Endothelial cell of umbilical vein (primary cell): ENCODE measurements around the gene ZBTB9. TPM values are rescaled to one million over a fixed set of nuclear protein-coding genes. Genes with fewer than 3 reads are reported as not detected.

Experiments used
- BruUV-seq: library from RNA; stranded (reverse); fragments of 400-500 nt; replicated peaks from 2 replicates; lab custom pipeline; 2021; lab: Mats Ljungman, UMichigan
- CTCF ChIA-PET: fragments of 300-600, 350-600 bp; sonication (Branson Sonifier 250); formaldehyde crosslinking; loops from one replicate; lab custom pipeline; 2021; ENCODE audit warnings: antibody characterized with exemption, inconsistent platforms; lab: Charles Lee
- POLR2A ChIA-PET: fragments of 300-600, 350-600 bp; sonication (Branson Sonifier 250); formaldehyde crosslinking; loops from one replicate; lab custom pipeline; 2021; ENCODE audit warnings: antibody characterized with exemption, inconsistent platforms; lab: Charles Lee
- DNase-seq: peaks from one replicate; pipeline ENCODE4 v3.0.0-alpha.2; 2011; ENCODE audit warnings: low read depth, low spot score
- FAIRE-seq: peaks from 2 replicates; lab custom pipeline; 2011; peaks lifted over from hg19 to GRCh38; lab: Jason Lieb, UNC
- H2AFZ ChIP-seq: 2 replicates; pipeline ENCODE4 v1.6.0; 2012; ENCODE audit warnings: low read depth, low read length, control low read depth, inconsistent platforms
- H3K27ac ChIP-seq: 2 replicates; pipeline ENCODE4 v1.5.1; 2011; ENCODE audit warnings: low read depth, mild to moderate bottlenecking, control low read depth, low read length, moderate library complexity; ENCODE audit not compliant: insufficient read depth
- H3K27me3 ChIP-seq, 2 experiments: 2 replicates each; pipeline versions ENCODE4 v1.6.0 to v1.6.1; 2011; ENCODE audit warnings: low read length in 2 of 2, mixed read lengths in 1 of 2; ENCODE audit not compliant: control insufficient read depth in 2 of 2, insufficient read depth in 2 of 2
- H3K36me3 ChIP-seq, 2 experiments: 2 replicates in 1 of 2; 3 replicates in 1 of 2; pipeline ENCODE4 v1.5.1; 2011; ENCODE audit warnings: low read length in 2 of 2, mild to moderate bottlenecking in 1 of 2, moderate library complexity in 1 of 2; ENCODE audit not compliant: control insufficient read depth in 2 of 2, insufficient read depth in 2 of 2; ENCODE audit errors: extremely low read depth in 1 of 2
- H3K4me1 ChIP-seq: 3 replicates; pipeline ENCODE4 v1.5.1; 2011; ENCODE audit warnings: mild to moderate bottlenecking, low read length; ENCODE audit not compliant: control insufficient read depth, insufficient read depth; ENCODE audit errors: extremely low read depth
- H3K4me2 ChIP-seq: 2 replicates; pipeline ENCODE4 v1.6.1; 2011; ENCODE audit warnings: low read length, control low read depth, mixed read lengths; ENCODE audit not compliant: insufficient read depth
- H3K4me3 ChIP-seq, 3 experiments: fragments of 200-600 bp in 1 of 3; sonication (generic), shearing (Covaris generic) in 1 of 3; replicated peaks in 1 of 3; 2 replicates each; pipeline ENCODE4 v1.5.1; 2011 to 2016; ENCODE audit warnings: control low read depth in 3 of 3, low read length in 3 of 3, mild to moderate bottlenecking in 2 of 3, inconsistent platforms in 1 of 3, low read depth in 1 of 3, moderate library complexity in 1 of 3; ENCODE audit not compliant: insufficient read depth in 1 of 3
- H3K79me2 ChIP-seq: 2 replicates; pipeline ENCODE4 v1.6.0; 2012; ENCODE audit warnings: low read length, inconsistent platforms; ENCODE audit not compliant: control insufficient read depth, insufficient read depth
- H3K9ac ChIP-seq: replicated peaks from 2 replicates; pipeline ENCODE3; 2011; ENCODE audit warnings: low read length, control low read depth; ENCODE audit not compliant: insufficient read depth; ENCODE audit errors: extremely low read depth
- H3K9me1 ChIP-seq: replicated peaks from 3 replicates; pipeline ENCODE4 v1.6.0; 2011; ENCODE audit warnings: mild to moderate bottlenecking, low read length; ENCODE audit not compliant: control insufficient read depth, insufficient read depth; ENCODE audit errors: extremely low read depth
- H3K9me3 ChIP-seq: replicated peaks from 2 replicates; pipeline ENCODE4 v1.5.1; 2012; ENCODE audit warnings: low read length, inconsistent platforms; ENCODE audit not compliant: control insufficient read depth, insufficient read depth
- H4K20me1 ChIP-seq: replicated peaks from 2 replicates; pipeline ENCODE3; 2011; ENCODE audit warnings: mild to moderate bottlenecking, low read length; ENCODE audit not compliant: control insufficient read depth, insufficient read depth; ENCODE audit errors: extremely low read depth
- EZH2 ChIP-seq: IDR thresholded peaks from 2 replicates; pipeline ENCODE4 v1.6.1; 2012; ENCODE audit warnings: borderline replicate concordance, low read depth, mild to moderate bottlenecking, moderate library complexity, low read length, inconsistent platforms; ENCODE audit not compliant: severe bottlenecking
- FOS ChIP-seq: IDR thresholded peaks from 2 replicates; pipeline ENCODE4 v1.6.1; 2011; ENCODE audit warnings: mild to moderate bottlenecking, low read length, moderate library complexity, borderline replicate concordance; ENCODE audit not compliant: insufficient read depth
- GATA2 ChIP-seq: IDR thresholded peaks from 2 replicates; pipeline ENCODE4 v1.7.0; 2011; ENCODE audit warnings: low read depth, mild to moderate bottlenecking, moderate library complexity, mixed read lengths, low read length; ENCODE audit not compliant: insufficient read length, insufficient read depth
- JUN ChIP-seq: IDR thresholded peaks from 2 replicates; pipeline ENCODE4 v1.6.1; 2011; ENCODE audit warnings: borderline replicate concordance, low read depth; ENCODE audit not compliant: insufficient read length, insufficient read depth
- MYC ChIP-seq: IDR thresholded peaks from one replicate; pipeline ENCODE4 v1.6.1; 2011; ENCODE audit warnings: mild to moderate bottlenecking, low read depth, low read length
- POLR2A ChIP-seq: IDR thresholded peaks from 2 replicates; pipeline ENCODE4 v1.6.1; 2012; ENCODE audit warnings: low read depth, mild to moderate bottlenecking, control low read depth, low read length
- POLR2AphosphoS5 ChIP-seq: IDR thresholded peaks from 2 replicates; pipeline ENCODE4 v1.6.1; 2012; ENCODE audit warnings: low read depth, mild to moderate bottlenecking, control low read depth, low read length, moderate library complexity; ENCODE audit not compliant: insufficient read depth
- dilution Hi-C: fragments of 300-500 bp; cut with MboI; formaldehyde crosslinking; loops from one replicate; pipeline ENCODE4 v1.15.0; 2019; ENCODE audit warnings: low sequenced_read_pairs; ENCODE audit not compliant: extremely low pct_ligation_motif_present
- intact Hi-C: fragments of 100-400 bp; cut with micrococcal nuclease; formaldehyde crosslinking; loops from one replicate; pipeline ENCODE4 v1.10.0; 2022
- polyA plus RNA-seq, 4 experiments: library from polyadenylated mRNA; depleted of rRNA in 3 of 4; stranded (reverse) in 3 of 4; unstranded in 1 of 4; fragments of >200 nt; gene quantifications; 2 replicates each; pipeline versions ENCODE4 v1.2.1 to v1.2.3, GENCODE V29; 2011 to 2012; ENCODE audit warnings: missing spikeins in 1 of 4
- total RNA-seq: library from RNA; stranded (reverse); gene quantifications from 2 replicates; pipeline ENCODE4 v1.2.3, GENCODE V29; 2021
- TF ChIP-seq, protein P1 (sequence below), 2 donors: IDR thresholded peaks; 1 replicate in 1 of 2; 2 replicates in 1 of 2; pipeline ENCODE4 v1.5.1; 2011; ENCODE audit warnings: low read length in 2 of 2, mild to moderate bottlenecking in 2 of 2, moderate library complexity in 2 of 2, control low read depth in 1 of 2, inconsistent platforms in 1 of 2, low read depth in 1 of 2; ENCODE audit not compliant: insufficient read depth in 1 of 2; ENCODE audit errors: extremely low read depth in 1 of 2

ZBTB9 gene
- total and polyA plus RNA-seq, 2 donors (not counting 3 experiments of a cell fraction or from before 2014, with no cell fraction given) = 4.7 to 8.0 TPM

DNA sequence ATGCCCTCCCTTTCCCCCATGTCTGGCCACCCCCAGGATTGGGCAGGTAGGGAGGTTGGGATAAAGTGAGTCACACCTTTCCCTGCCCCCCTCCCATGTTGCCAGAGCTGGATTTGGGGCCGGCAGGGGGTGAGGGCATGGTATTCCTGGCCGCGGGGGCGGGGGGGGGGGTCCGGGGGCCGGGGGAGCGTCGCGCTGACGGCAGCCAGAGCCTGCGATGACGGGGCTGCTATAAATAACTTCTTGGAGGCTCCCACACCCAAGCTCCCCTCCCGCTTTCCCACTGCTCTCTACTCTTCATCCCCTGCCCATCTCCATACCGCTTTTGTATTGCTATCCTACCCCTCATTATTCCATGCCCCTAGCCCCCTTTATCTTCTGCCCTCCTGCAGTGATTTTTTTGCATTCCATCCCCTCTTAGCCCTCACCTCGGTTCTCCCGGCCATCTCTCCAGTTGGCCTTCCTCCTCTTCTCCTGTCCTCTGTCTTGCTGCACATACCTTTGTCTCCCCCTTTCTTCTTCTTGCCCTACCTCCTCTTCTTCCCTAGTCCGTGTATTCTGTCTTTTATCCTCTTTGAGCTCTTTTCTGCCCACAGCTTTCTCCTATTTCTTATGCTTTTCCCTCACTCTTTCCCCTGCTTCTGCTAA, 20.7 kb upstream of the ZBTB9 start:
- H3K27me3 ChIP-seq = no peaks in the 10 kb centered on the region
- H2AFZ ChIP-seq = no peak overlapping the region
- no peak overlapping the region for H3K9ac ChIP-seq
- peaks cover 3 to 15% of the 10 kb centered on the region in 2 experiments for H3K36me3 ChIP-seq
- dilution Hi-C loops (no loop called here), intact Hi-C loops (no loop called here)
- no peaks in the 10 kb centered on the region for H3K9me3 ChIP-seq
- no peak overlapping the region for H3K27ac ChIP-seq
- CTCF ChIA-PET = no interaction called here
- peaks cover 16% of the 10 kb centered on the region for H3K4me1 ChIP-seq
- H4K20me1 ChIP-seq = no peaks in the 10 kb centered on the region
- no peak overlapping the region for H3K4me3 ChIP-seq
- no peaks in the 10 kb centered on the region for H3K9me1 ChIP-seq
- FAIRE-seq (no peak), DNase-seq (no peak)
- H3K79me2 ChIP-seq = no peaks in the 10 kb centered on the region
- H3K4me2 ChIP-seq = no peak overlapping the region
- POLR2A ChIA-PET = interaction anchor here (0.7 kb wide), 1 partner anchor 981 kb away, joined by 3 read pairs; no protein-coding TSS in a partner anchor
- TF ChIP-seq, protein P1, sequence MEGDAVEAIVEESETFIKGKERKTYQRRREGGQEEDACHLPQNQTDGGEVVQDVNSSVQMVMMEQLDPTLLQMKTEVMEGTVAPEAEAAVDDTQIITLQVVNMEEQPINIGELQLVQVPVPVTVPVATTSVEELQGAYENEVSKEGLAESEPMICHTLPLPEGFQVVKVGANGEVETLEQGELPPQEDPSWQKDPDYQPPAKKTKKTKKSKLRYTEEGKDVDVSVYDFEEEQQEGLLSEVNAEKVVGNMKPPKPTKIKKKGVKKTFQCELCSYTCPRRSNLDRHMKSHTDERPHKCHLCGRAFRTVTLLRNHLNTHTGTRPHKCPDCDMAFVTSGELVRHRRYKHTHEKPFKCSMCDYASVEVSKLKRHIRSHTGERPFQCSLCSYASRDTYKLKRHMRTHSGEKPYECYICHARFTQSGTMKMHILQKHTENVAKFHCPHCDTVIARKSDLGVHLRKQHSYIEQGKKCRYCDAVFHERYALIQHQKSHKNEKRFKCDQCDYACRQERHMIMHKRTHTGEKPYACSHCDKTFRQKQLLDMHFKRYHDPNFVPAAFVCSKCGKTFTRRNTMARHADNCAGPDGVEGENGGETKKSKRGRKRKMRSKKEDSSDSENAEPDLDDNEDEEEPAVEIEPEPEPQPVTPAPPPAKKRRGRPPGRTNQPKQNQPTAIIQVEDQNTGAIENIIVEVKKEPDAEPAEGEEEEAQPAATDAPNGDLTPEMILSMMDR (IDR thresholded peaks at IDR 0.05; ENCODE audit: extremely low read depth in 1 of 2, insufficient read depth in 1 of 2, low read depth in 1 of 2, low read length in 2 of 2) = no peak
- no peak for TF ChIP-seq JUN
- no peak for TF ChIP-seq POLR2A
- TF ChIP-seq MYC = no peak
- no peak for TF ChIP-seq GATA2
- no peak for TF ChIP-seq EZH2
- no peak for TF ChIP-seq FOS
- TF ChIP-seq POLR2AphosphoS5 = no peak
- BruUV-seq = no TSS peak
